SK-N-SH treated with all-trans-retinoic acid at 6 μM for 48 hours (cell line): ENCODE data around the gene IFITM2.
"Not testable (repeated sequence)": the region's sequence is repeated elsewhere in the genome, so short reads cannot be mapped to it uniquely, and the experiment has no call there.

Experiments used
- BACH2 ChIP-seq: fragments of 250-450 bp; sonication (Bioruptor Pico); IDR thresholded peaks from 2 replicates; pipeline ENCODE4 v1.9.0; 2021; ENCODE audit warnings: mild to moderate bottlenecking, borderline replicate concordance
- POU6F1 ChIP-seq: fragments of 250-450 bp; sonication (Bioruptor Pico); IDR thresholded peaks from 2 replicates; pipeline ENCODE4 v1.8.0; 2021; ENCODE audit warnings: low read depth, mild to moderate bottlenecking, moderate library complexity, borderline replicate concordance
- PPARA ChIP-seq: fragments of 250-450 bp; sonication (Bioruptor Pico); IDR thresholded peaks from 2 replicates; pipeline ENCODE4 v1.5.0; 2020; ENCODE audit warnings: mild to moderate bottlenecking, borderline replicate concordance
- ZNF565 ChIP-seq: fragments of 450-650 bp; formaldehyde crosslinking; conservative IDR thresholded peaks from 2 replicates; pipeline ENCODE4 v1.5.0; 2020; ENCODE audit warnings: low read depth, mild to moderate bottlenecking, moderate library complexity
- ZNF70 ChIP-seq: fragments of 450-650 bp; formaldehyde crosslinking; IDR thresholded peaks from 2 replicates; pipeline ENCODE4 v1.5.0; 2020; ENCODE audit warnings: mild to moderate bottlenecking, moderate library complexity
- TF ChIP-seq, protein P1 (sequence below): fragments of 250-450 bp; sonication (Bioruptor Pico); IDR thresholded peaks from 2 replicates; pipeline ENCODE4 v1.5.1; 2020; ENCODE audit warnings: low read depth, mild to moderate bottlenecking, moderate library complexity
- TF ChIP-seq, protein P2 (sequence below): fragments of 250-450 bp; sonication (Bioruptor Pico); IDR thresholded peaks from 2 replicates; pipeline ENCODE4 v1.5.1; 2021; ENCODE audit warnings: mild to moderate bottlenecking, moderate library complexity
- TF ChIP-seq, protein P3 (sequence below): fragments of 250-450 bp; sonication (Bioruptor Pico); IDR thresholded peaks from 2 replicates; pipeline ENCODE4 v1.8.0; 2020; ENCODE audit warnings: mild to moderate bottlenecking, moderate library complexity, borderline replicate concordance

GRCh38 chr11:318405-319120 is 10.9 kb downstream of the IFITM2 start:
- not testable (repeated sequence) for TF ChIP-seq PPARA (CRISPR knock-in tag); POU6F1 (CRISPR knock-in tag); ZNF70 (CRISPR knock-in tag); ZNF565; BACH2
- TF ChIP-seq, protein P1, sequence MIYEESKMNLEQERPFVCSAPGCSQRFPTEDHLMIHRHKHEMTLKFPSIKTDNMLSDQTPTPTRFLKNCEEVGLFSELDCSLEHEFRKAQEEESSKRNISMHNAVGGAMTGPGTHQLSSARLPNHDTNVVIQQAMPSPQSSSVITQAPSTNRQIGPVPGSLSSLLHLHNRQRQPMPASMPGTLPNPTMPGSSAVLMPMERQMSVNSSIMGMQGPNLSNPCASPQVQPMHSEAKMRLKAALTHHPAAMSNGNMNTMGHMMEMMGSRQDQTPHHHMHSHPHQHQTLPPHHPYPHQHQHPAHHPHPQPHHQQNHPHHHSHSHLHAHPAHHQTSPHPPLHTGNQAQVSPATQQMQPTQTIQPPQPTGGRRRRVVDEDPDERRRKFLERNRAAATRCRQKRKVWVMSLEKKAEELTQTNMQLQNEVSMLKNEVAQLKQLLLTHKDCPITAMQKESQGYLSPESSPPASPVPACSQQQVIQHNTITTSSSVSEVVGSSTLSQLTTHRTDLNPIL, result not testable (repeated sequence)
- TF ChIP-seq, protein P2, sequence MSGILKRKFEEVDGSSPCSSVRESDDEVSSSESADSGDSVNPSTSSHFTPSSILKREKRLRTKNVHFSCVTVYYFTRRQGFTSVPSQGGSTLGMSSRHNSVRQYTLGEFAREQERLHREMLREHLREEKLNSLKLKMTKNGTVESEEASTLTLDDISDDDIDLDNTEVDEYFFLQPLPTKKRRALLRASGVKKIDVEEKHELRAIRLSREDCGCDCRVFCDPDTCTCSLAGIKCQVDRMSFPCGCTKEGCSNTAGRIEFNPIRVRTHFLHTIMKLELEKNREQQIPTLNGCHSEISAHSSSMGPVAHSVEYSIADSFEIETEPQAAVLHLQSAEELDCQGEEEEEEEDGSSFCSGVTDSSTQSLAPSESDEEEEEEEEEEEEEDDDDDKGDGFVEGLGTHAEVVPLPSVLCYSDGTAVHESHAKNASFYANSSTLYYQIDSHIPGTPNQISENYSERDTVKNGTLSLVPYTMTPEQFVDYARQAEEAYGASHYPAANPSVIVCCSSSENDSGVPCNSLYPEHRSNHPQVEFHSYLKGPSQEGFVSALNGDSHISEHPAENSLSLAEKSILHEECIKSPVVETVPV (CRISPR knock-in tag), result not testable (repeated sequence)
- TF ChIP-seq, protein P3, sequence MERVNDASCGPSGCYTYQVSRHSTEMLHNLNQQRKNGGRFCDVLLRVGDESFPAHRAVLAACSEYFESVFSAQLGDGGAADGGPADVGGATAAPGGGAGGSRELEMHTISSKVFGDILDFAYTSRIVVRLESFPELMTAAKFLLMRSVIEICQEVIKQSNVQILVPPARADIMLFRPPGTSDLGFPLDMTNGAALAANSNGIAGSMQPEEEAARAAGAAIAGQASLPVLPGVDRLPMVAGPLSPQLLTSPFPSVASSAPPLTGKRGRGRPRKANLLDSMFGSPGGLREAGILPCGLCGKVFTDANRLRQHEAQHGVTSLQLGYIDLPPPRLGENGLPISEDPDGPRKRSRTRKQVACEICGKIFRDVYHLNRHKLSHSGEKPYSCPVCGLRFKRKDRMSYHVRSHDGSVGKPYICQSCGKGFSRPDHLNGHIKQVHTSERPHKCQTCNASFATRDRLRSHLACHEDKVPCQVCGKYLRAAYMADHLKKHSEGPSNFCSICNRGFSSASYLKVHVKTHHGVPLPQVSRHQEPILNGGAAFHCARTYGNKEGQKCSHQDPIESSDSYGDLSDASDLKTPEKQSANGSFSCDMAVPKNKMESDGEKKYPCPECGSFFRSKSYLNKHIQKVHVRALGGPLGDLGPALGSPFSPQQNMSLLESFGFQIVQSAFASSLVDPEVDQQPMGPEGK (CRISPR knock-in tag), result not testable (repeated sequence)
